Fibroblast of gingiva (primary cell): ENCODE data around the gene MRM3.
A peak's percentile ranks its signal among the peaks of the same experiment; 100 is the strongest.
"Not testable (repeated sequence)": the region's sequence is repeated elsewhere in the genome, so short reads cannot be mapped to it uniquely, and the experiment has no call there.

Source experiments
- DNase-seq: peaks from one replicate; pipeline ENCODE4 v3.0.0-alpha.2; 2011; ENCODE audit warnings: low read depth

MRM3 gene

DNA sequence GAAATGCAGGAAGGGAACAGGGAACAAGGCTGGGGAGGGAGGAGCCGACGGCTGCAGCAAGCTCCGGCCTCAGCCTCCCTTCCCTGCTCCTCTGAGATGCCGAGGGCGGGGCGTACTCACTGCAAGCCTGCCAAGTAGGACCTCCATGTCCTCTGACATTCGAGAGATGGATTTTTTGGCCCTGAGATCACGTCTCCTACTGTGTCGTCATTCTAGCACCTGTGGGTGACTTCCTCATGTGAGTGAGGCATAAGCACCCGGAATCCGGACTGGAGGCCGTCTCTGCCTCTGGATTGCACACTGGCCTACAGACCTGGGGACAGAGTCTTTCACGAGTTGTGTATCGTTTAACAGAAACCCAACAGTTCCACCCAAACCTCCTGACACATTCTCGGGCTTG lies 14.5 kb downstream of the MRM3 start:
- DNase-seq, result no peak

GRCh38 chr17:797236-797840 lies 15.2 kb downstream of the MRM3 start:
- DNase-seq, result no peak

DNA sequence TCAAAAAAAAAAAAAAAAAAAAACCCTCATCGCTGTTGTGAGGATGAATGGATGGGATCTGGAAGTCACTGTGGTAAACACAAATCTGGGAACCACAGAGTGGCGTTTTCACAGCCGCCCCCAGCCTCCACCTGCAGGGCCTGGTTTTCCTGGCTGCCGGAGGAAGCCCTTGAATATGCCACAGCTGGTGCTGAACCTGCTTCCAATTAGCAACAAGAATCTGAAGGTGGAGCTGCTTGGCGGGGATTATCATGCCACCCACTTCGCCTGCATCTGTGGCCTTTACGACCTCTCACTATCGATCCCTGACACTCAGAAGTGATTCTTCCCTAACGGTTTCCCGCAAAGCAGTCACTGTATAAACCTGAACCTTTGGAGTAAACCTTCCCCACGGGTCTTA lies 16.1 kb downstream of the MRM3 start:
- DNase-seq, result no peak

DNA sequence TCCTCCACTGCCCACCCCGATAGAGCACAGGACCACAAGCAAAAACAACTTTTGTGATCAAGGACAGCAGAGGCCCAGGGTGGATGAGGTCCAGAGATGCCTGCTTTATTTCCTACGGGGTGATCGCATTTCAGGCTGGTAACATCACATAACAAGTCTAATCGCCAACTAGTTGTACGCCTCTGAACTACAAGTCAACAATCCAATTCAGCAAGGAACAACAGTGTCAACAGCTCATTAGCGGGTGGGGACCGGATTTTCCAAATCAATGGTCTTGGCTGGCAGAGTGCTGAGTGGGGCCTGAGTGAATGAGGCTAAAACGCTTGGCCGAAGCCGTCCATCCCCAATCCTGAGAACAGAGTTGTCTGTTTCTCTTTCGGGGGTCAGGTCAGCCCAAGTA lies 17.1 kb downstream of the MRM3 start:
- DNase-seq, result no peak

- no peak for DNase-seq
These were observed 18.5 kb downstream of the MRM3 start for GRCh38 chr17:800446-801242.

DNA sequence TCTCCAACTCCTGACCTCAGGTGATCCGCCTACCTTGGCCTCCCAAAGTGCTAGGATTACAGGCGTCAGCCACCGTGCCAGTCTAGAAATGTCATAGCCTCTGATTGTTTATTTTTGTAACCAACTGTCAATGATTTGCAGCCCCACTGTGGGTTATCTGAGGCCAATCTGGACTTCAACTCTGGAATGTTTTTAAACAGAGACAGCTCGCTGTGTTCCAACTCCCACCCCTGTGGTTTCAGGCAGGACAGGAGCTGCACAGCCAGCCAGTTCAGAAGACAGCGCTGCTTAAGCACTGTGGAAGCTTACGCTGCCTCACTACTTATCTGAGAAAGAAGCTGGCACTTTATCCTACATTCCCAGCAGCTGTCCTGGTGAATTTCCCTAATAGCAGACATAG lies 19.5 kb downstream of the MRM3 start:
- DNase-seq, result peak; percentile 18

GRCh38 chr17:802481-802880 lies 20.3 kb downstream of the MRM3 start:
- no peak for DNase-seq

- DNase-seq, result no peak
These were observed 21.0 kb downstream of the MRM3 start for GRCh38 chr17:802901-803881.

DNA sequence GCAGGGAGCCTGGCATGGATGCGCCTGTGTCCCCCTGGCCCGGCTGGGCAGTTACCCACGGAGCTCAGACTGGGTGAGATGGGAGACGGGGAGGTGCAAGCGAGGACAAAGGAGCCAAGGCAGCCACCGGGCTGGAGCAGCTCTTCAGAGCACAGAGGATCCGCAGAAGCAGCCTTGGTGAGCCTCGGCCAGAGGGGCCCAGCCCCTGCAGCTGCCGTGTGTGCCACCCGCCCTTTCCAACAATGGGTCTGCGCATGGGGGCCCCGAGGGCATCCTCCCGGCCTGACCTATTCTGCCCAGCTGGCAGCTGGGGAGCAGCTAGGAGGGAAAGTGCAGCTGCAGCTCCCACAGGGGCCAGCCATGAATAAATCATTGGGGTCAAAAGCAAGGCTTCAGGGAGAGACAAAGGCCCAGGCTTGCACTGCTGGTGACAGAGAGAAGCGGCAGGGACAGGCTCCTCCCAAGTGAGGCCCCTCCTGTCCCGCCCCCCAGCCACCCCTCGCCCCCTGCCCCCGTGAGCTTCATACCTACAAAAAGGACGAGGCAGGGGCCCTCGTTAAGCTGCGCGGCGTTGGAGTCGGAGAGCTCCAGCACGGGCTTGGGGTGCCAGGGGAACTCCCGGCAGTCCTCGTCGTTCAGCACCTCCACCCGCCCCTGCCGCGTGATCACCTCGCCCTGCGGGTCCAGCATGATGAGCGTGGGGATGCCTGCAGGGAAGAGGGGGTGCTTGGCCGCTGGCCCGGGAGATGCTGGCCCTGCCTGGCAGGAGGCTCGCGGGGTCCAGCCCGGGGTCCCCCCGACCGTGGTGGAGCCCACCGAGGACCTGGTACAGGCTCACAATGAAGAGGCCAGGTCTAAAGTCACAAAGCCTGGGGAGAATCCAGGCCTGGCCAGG lies 22.6 kb downstream of the MRM3 start:
- no peak for DNase-seq

DNA sequence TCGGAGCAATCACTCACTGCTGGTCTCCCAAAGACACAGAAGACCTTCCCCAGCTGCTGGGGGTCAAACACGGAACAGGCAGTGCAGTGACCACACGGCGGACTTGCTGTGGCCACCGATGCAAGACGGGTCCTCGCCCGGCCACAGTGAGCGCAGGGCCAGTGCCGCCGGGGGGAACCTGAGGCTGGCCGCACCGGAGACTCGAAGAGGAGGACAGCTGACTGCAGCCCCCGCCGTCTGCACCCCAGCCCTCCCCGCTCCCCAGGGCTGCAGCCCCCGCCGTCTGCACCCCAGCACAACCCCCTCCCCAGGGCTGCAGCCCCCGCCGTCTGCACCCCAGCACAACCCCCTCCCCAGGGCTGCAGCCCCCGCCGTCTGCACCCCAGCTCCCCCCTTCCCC lies 23.7 kb downstream of the MRM3 start:
- not testable (repeated sequence) for DNase-seq

- DNase-seq, result no peak
These were observed 24.2 kb downstream of the MRM3 start for GRCh38 chr17:806346-806745.

GRCh38 chr17:806781-807522 lies 24.8 kb downstream of the MRM3 start:
- no peak for DNase-seq

DNA sequence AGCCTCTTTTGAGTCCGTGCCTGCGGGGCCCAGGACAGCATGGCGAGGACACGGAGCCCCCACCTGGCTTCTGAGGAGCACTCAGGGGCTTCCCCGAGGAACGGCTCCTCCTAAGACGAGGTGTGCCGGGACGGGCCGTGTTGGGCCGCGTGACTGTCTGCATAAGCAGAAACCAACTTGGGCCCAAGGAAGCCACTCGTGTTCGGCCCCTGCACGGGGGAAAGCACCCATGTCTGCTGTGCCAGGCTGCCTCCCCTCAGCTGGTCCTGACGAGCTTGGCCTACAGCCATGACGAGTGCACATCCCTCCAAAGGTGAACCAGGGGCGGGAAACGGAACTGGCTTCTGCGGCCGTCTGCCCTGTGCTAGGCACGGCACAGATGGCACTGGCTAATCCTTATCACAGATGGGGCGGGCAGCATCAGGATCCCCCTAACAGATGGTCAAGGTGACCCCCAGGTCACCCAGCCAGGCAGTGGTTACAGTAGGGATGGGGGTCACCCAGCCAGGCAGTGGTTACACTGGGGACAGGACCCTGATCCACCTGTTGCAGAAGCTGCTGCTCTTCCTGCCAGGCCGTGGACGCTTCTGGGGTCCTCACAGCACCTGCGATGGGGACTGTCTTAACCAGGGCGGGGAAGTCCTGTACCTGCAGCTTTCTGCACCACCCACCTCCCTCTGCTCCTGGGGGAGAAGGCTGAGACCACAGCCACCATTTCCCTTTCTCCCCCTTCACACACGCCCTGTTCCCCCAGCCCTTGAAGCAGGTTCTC lies 25.6 kb downstream of the MRM3 start:
- DNase-seq, result no peak

DNA sequence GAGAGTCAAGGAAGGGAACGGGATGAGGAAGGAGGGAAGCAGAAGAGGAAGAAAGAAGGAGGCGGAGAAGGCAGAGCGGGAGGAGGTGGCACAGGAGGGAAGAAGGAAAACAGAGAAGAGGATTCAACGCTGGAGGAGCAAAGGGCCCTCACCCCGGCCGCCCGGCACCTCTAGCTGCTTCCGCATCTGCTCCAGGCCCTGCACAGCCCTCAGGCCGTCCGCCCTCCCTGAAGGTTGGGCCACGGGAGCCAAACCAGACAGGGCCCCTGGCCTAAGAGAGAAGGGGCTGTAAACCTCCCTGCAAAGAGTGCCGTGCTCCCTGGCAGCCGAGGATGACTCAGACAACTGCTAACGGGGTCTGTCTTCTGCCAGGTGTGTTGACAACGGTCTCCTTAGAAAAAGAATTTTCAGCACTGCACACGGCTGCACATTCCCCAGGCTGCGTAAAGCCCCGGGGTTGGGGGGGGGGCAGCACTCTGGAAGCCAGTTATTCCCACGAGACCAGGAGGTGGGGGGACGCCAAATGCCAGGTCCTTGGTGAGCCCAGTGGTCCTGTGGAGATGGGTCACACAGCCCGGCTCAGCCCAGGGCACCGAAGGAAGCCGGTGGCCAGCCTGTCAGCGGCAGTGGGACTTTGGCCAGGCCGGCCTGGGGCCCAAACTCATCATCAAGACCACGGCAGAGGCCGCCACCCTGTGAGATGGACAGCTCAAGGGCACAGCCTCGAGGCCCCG lies 29.1 kb downstream of the MRM3 start:
- DNase-seq, result no peak

DNA sequence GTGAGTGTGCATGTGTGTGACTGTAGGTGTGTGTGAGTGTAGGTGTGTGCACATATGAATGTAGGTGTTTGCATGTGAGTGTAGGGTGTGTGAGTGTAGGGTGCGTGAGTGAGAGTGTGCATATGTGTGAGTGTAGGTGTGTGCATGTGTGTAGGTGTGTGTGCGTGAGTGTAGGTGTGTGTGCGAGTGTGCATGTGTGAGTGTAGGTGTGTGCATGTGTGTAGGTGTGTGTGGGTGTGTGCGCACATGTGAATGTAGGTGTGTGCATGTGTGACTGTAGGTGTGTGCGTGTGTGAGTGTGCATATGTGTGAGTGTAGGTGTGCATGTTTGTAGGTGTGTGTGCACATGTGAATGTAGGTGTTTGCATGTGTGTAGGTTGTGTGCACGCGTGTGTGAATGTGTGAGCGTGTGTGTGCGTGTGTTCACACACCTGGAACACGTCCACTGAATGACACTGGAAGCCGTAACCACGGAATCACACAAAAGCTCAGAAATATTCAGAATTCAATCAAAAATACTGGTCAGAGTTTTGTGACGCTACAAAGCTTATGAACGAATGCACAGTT lies 30.6 kb downstream of the MRM3 start:
- no peak for DNase-seq

DNA sequence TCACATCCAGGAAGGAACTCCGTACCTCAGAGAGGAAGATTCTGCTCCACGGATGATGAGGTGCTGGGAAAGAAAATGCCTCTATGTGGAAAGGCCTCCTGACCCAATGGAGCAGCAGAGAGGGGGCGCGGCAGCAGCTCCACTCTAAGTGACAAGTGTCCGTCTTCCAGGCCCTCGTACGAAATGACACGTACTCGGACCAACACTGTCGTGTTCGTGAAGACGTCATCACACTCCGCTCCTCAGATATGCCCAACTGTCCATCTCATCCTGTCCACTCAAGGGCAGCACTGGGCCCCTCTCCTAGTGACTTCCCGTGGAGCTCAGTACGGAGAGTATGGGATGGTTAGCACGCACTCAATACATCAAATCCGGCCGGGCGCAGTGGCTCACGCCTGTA lies 32.2 kb downstream of the MRM3 start:
- DNase-seq, result no peak

- DNase-seq, result no peak
These were observed 37.1 kb downstream of the MRM3 start for GRCh38 chr17:819251-819650.

DNA sequence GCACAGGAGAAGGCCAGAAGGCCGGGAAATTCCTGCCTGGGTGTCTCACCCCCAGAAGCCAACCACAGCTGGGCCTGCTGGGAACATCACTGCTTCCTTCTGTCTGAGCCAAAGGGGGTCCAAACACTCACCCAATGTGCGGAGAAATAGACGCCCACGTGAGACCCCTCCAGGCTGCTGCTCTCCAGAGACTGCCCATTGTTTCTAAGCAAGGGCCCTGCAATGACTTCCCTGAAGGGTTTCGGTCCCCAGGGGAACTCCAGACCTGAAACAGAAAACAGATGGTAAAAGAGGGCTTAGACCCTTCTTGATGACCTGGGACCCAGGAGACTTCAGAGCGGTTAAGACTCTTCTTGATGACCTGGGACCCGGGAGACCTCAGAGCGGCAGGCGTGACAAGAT lies 41.3 kb downstream of the MRM3 start:
- no peak for DNase-seq

GRCh38 chr17:824378-824777 lies 42.2 kb downstream of the MRM3 start:
- DNase-seq, result no peak
